ENCODE measurements around the gene RNF223.
A peak's percentile ranks its signal among the peaks of the same experiment; 100 is the strongest.

The RNF223 gene

GRCh38 chr1:1041873-1042272, 32.2 kb downstream of the RNF223 start:
- DNase-seq (ENCODE audit: low read depth) = no peak
- H3K4me3 ChIP-seq (ENCODE audit: control insufficient read depth, low read depth, low read length) = no peak overlapping the region
- TF ChIP-seq CTCF (conservative IDR thresholded peaks at IDR 0.05; ENCODE audit: control insufficient read depth, insufficient read depth, low read depth, low read length) = no peak

- no peak overlapping the region for H3K4me3 ChIP-seq (ENCODE audit: control insufficient read depth, low read depth, low read length)
- no peak for DNase-seq (ENCODE audit: low read depth)
- TF ChIP-seq CTCF (conservative IDR thresholded peaks at IDR 0.05; ENCODE audit: control insufficient read depth, insufficient read depth, low read depth, low read length) = no peak
Measured at GRCh38 chr1:1041092-1041523, 33.0 kb downstream of the RNF223 start.

DNA sequence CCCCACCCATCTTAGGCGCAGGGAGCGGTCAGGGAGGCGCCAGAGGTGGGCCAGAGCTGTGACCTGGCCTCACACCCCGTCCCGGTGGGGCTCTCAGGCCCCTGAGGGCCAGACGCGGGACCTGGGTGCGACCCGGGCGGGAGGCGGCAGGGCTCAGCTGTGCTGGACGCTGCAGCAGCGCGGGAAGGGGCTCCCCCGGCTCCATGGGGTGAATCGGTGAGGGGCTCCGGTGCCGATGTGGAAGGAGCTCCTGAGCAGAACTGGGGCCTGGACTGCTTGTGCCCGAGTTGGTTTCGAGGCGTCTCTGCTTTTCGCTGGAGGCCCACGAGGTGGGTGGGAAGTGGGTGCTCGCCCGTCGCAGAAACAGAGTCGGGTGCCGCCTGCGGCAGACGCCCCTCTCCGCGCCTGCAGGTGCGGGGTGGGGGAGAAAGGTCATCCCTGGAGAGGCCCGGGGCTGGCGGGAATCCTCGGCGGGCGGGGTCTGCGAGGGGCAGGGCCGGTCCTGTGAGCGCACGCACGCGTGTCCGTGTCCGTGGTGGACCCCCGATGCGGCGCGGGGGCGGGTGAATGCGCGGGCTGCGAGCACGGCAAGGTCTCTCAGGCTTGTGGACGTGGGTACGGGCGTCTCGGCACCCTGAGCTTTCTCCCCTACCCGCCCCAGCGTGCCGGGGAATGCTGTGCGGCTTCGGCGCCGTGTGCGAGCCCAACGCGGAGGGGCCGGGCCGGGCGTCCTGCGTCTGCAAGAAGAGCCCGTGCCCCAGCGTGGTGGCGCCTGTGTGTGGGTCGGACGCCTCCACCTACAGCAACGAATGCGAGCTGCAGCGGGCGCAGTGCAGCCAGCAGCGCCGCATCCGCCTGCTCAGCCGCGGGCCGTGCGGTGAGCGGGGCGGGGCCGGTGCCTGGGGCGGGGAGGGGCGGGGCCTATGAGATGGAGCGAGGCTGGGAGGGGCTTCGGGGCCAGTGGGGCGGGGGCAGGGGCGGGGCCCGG, 33.8 kb downstream of the RNF223 start:
- peak overlapping the region; percentile 15 for H3K4me3 ChIP-seq (ENCODE audit: control insufficient read depth, low read depth, low read length)
- no peak for TF ChIP-seq CTCF (conservative IDR thresholded peaks at IDR 0.05; ENCODE audit: control insufficient read depth, insufficient read depth, low read depth, low read length)
- peak; percentile 59 for DNase-seq (ENCODE audit: low read depth)

- no peak for TF ChIP-seq CTCF (conservative IDR thresholded peaks at IDR 0.05; ENCODE audit: control insufficient read depth, insufficient read depth, low read depth, low read length)
- no peak overlapping the region for H3K4me3 ChIP-seq (ENCODE audit: control insufficient read depth, low read depth, low read length)
- DNase-seq (ENCODE audit: low read depth) = no peak
Measured at GRCh38 chr1:1039145-1039910, 34.8 kb downstream of the RNF223 start.

- H3K4me3 ChIP-seq (ENCODE audit: control insufficient read depth, low read depth, low read length) = no peak overlapping the region
- DNase-seq (ENCODE audit: low read depth) = no peak
- TF ChIP-seq CTCF (conservative IDR thresholded peaks at IDR 0.05; ENCODE audit: control insufficient read depth, insufficient read depth, low read depth, low read length) = no peak
Measured at GRCh38 chr1:1038694-1039093, 35.4 kb downstream of the RNF223 start.

DNA sequence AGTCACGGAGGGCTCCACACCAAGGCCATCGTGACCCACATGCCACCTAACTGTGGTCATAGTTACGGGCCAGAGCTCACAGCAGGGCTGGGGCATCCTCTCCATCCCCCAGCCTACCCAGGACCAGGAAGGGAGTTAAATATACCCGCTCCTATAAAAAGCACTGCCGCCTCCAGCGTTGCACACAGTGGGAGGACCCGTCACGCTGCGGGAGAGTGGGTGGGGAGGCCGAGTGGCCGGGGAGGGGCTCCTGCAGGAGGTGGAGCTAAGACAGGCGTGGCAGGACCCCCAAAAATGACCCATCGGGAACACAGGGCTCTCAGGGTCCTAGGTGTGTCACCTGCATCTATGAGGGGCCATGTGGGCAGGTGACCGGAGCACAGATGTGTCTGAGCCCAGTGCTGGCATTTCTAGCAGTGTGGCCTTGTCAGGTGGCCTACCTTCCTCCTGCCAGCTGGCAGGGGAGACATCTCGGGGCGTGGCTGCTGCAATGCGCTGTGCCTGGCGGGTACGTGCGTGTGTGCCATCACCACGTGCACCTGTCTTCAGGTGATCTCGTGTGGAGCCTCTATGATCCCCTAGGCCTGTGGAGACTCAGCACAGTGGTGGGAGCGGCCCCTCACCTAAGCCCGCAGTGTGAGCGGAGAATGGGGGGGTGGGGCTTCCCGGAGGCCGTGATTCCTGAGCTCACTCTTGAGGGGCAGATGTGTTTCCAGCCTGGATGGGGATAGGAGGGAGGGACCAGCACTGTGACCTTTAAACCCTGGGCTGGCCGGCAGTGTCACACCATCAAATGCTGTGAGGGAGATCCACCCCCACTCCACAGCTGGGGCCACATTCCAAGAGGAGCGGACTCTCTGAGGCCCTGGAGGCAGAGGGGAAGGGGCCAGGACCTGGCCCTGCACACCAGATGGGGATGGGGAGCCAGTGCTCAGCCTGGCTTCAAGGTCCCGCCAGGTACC, 36.5 kb downstream of the RNF223 start:
- H3K4me3 ChIP-seq (ENCODE audit: control insufficient read depth, low read depth, low read length) = no peak overlapping the region
- no peak for DNase-seq (ENCODE audit: low read depth)
- TF ChIP-seq CTCF (conservative IDR thresholded peaks at IDR 0.05; ENCODE audit: control insufficient read depth, insufficient read depth, low read depth, low read length) = no peak
